GM12875 (cell line): ENCODE results near the gene CPXM2.

ENCODE experiments used
- H3K4me3 ChIP-seq: one replicate; pipeline ENCODE4 v1.5.1; 2011; ENCODE audit warnings: low read depth, low read length, control low read depth
- CTCF ChIP-seq: IDR thresholded peaks from 2 replicates; pipeline ENCODE4 v1.5.1; 2011; ENCODE audit warnings: low read depth, mild to moderate bottlenecking, control low read depth, inconsistent platforms, low read length, moderate library complexity, borderline replicate concordance; ENCODE audit not compliant: insufficient read depth

CPXM2 gene

GRCh38 chr10:123800821-123801220, 90.8 kb downstream of the CPXM2 start:
- no peak overlapping the region for H3K4me3 ChIP-seq
- TF ChIP-seq CTCF, result no peak

GRCh38 chr10:123800289-123800688, 91.3 kb downstream of the CPXM2 start:
- TF ChIP-seq CTCF, result no peak
- no peak overlapping the region for H3K4me3 ChIP-seq

- no peak for TF ChIP-seq CTCF
- H3K4me3 ChIP-seq, result no peak overlapping the region
Measured at GRCh38 chr10:123798856-123799255, 92.8 kb downstream of the CPXM2 start.

- no peak for TF ChIP-seq CTCF
- H3K4me3 ChIP-seq, result no peak overlapping the region
Measured at GRCh38 chr10:123797813-123798212, 93.8 kb downstream of the CPXM2 start.

- no peak for TF ChIP-seq CTCF
- no peak overlapping the region for H3K4me3 ChIP-seq
Measured at GRCh38 chr10:123796736-123797135, 94.9 kb downstream of the CPXM2 start.

GRCh38 chr10:123795846-123796590, 95.6 kb downstream of the CPXM2 start:
- no peak for TF ChIP-seq CTCF
- no peak overlapping the region for H3K4me3 ChIP-seq

GRCh38 chr10:123795196-123795780, 96.3 kb downstream of the CPXM2 start:
- H3K4me3 ChIP-seq, result no peak overlapping the region
- TF ChIP-seq CTCF, result no peak
